Caco-2 (cell line): ENCODE data around the gene DCTD. TPM values are rescaled to one million over a fixed set of nuclear protein-coding genes. Genes with fewer than 3 reads are reported as not detected.

Experiments used
- BruUV-seq: library from RNA; stranded (reverse); fragments of 400-500 nt; replicated peaks from 2 replicates; lab custom pipeline; 2021; lab: Mats Ljungman, UMichigan
- CTCF ChIA-PET: fragments of 300-600 bp; sonication (Branson Sonifier 250); formaldehyde crosslinking; loops from one replicate; lab custom pipeline; 2022; ENCODE audit warnings: antibody characterized with exemption; lab: Charles Lee
- POLR2A ChIA-PET: fragments of 300-600 bp; sonication (Branson Sonifier 250); formaldehyde crosslinking; loops from one replicate; lab custom pipeline; 2022; ENCODE audit warnings: antibody characterized with exemption; lab: Charles Lee
- DNase-seq, 2 experiments: peaks; one replicate each; pipeline versions ENCODE4 v3.0.0 to v3.0.0-alpha.2; 2020 to 2022
- H3K27me3 ChIP-seq: replicated peaks from 2 replicates; pipeline ENCODE4 v1.6.0; 2011; ENCODE audit warnings: low read length; ENCODE audit not compliant: control insufficient read depth, insufficient read depth
- H3K36me3 ChIP-seq: 2 replicates; pipeline ENCODE4 v1.5.1; 2011; ENCODE audit warnings: low read length; ENCODE audit not compliant: control insufficient read depth, insufficient read depth
- H3K4me1 ChIP-seq: fragments of 250-450 bp; sonication (Bioruptor Pico); 2 replicates; pipeline ENCODE4 v1.5.1; 2020; ENCODE audit warnings: mild to moderate bottlenecking
- H3K4me3 ChIP-seq: 2 replicates; pipeline ENCODE4 v1.5.1; 2011; ENCODE audit warnings: low read depth, mild to moderate bottlenecking, control low read depth, low read length
- H3K9me3 ChIP-seq: fragments of 250-450 bp; sonication (Bioruptor Pico); 2 replicates; pipeline ENCODE4 v1.5.1; 2020; ENCODE audit warnings: mild to moderate bottlenecking, moderate library complexity
- H3K27ac Mint-ChIP-seq: one replicate; pipeline ENCODE4 v1.8.0; 2022; ENCODE audit warnings: mixed read lengths; ENCODE audit not compliant: unreplicated experiment
- H3K27me3 Mint-ChIP-seq: one replicate; pipeline ENCODE4 v1.8.0; 2022; ENCODE audit warnings: mixed read lengths; ENCODE audit not compliant: insufficient read depth, unreplicated experiment
- H3K36me3 Mint-ChIP-seq: one replicate; pipeline ENCODE4 v1.8.0; 2022; ENCODE audit warnings: mild to moderate bottlenecking, mixed read lengths; ENCODE audit not compliant: insufficient read depth, unreplicated experiment
- H3K4me1 Mint-ChIP-seq: one replicate; pipeline ENCODE4 v1.8.0; 2022; ENCODE audit warnings: low read depth, mixed read lengths; ENCODE audit not compliant: unreplicated experiment
- H3K4me3 Mint-ChIP-seq: one replicate; pipeline ENCODE4 v1.8.0; 2022; ENCODE audit warnings: mild to moderate bottlenecking, moderate library complexity, mixed read lengths; ENCODE audit not compliant: unreplicated experiment
- H3K9me3 Mint-ChIP-seq: one replicate; pipeline ENCODE4 v1.8.0; 2022; ENCODE audit warnings: mixed read lengths; ENCODE audit not compliant: unreplicated experiment
- intact Hi-C: fragments of 100-400 bp; cut with micrococcal nuclease; formaldehyde crosslinking; loops from one replicate; pipeline ENCODE4 v1.10.0; 2022; ENCODE audit not compliant: unreplicated experiment
- total RNA-seq: library from RNA; stranded (reverse); gene quantifications from 2 replicates; pipeline ENCODE4 v1.2.3, GENCODE V29; 2022
- TF ChIP-seq, protein P1 (sequence below), 2 experiments: fragments of 200-600 bp in 1 of 2; IDR thresholded peaks; 1 replicate in 1 of 2; 2 replicates in 1 of 2; pipeline versions ENCODE4 v1.5.1 to v1.8.0; 2011 to 2022; ENCODE audit warnings: antibody characterized with exemption in 1 of 2, control low read depth in 1 of 2, inconsistent platforms in 1 of 2, low read depth in 1 of 2, low read length in 1 of 2, mild to moderate bottlenecking in 1 of 2, moderate library complexity in 1 of 2; ENCODE audit not compliant: insufficient read depth in 1 of 2, severe bottlenecking in 1 of 2, unreplicated experiment in 1 of 2

Gene DCTD
- total RNA-seq, 1 experiment from 2014 or later, result 79.0 TPM

DNA sequence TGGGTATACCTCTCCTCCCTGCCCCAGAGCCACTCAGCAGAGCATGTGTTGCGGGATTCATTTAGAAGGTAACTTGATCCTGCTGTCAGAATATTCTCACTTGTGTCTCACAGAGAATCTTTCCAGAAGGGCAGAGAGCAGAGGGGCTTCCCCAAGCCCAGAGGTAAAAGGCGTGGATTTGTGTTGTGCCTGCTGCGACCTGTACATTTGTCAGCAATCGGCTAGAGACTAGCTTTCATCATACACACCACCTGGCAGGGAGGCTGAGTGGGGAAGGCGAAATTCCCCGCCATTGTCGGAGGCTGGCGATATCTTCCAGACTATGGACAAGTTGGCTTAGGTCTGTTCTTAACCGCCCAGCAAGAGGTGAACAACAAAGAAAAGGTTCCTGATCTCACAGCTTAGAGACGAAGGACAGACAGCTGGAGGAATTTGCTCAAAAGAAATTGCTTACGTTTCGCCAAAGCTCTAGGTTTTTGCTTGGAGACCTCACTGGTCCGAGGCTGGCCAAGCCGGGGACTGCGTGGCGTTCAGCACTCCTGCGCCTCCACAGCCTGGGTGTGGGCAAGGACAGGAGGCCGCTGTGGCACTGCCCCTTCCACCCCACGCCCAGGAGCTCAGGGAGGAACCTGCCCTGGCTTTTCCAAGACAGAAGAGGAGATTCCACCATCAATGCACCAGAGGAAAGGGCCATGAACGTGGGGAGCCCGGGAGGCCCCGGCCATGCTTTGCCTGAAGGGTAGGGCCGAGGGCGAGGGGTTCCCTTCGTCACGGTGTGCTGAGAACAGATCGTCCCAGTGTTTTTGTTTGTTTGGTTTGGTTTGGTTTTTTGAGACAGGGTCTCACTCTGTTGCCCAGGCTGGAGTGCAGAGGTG, 69.4 kb downstream of the DCTD start:
- TF ChIP-seq, protein P1, sequence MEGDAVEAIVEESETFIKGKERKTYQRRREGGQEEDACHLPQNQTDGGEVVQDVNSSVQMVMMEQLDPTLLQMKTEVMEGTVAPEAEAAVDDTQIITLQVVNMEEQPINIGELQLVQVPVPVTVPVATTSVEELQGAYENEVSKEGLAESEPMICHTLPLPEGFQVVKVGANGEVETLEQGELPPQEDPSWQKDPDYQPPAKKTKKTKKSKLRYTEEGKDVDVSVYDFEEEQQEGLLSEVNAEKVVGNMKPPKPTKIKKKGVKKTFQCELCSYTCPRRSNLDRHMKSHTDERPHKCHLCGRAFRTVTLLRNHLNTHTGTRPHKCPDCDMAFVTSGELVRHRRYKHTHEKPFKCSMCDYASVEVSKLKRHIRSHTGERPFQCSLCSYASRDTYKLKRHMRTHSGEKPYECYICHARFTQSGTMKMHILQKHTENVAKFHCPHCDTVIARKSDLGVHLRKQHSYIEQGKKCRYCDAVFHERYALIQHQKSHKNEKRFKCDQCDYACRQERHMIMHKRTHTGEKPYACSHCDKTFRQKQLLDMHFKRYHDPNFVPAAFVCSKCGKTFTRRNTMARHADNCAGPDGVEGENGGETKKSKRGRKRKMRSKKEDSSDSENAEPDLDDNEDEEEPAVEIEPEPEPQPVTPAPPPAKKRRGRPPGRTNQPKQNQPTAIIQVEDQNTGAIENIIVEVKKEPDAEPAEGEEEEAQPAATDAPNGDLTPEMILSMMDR (IDR thresholded peaks at IDR 0.05; ENCODE audit: insufficient read depth in 1 of 2, low read depth in 1 of 2, low read length in 1 of 2, severe bottlenecking in 1 of 2, unreplicated experiment in 1 of 2), result no peak
- H3K4me1 Mint-ChIP-seq, result no peaks in the 10 kb centered on the region
- H3K27me3 ChIP-seq, result no peaks in the 10 kb centered on the region
- H3K9me3 ChIP-seq, result no peaks in the 10 kb centered on the region
- H3K4me3 Mint-ChIP-seq, result no peak overlapping the region
- H3K4me3 ChIP-seq, result no peak overlapping the region
- H3K27me3 Mint-ChIP-seq, result no peaks in the 10 kb centered on the region
- H3K27ac Mint-ChIP-seq, result no peak overlapping the region
- no peaks in the 10 kb centered on the region for H3K36me3 ChIP-seq
- no TSS peak for BruUV-seq
- intact Hi-C loops, result no loop called here
- H3K36me3 Mint-ChIP-seq, result peaks cover 6% of the 10 kb centered on the region
- H3K9me3 Mint-ChIP-seq, result no peaks in the 10 kb centered on the region
- H3K4me1 ChIP-seq, result no peaks in the 10 kb centered on the region
- CTCF ChIA-PET, result no interaction called here
- POLR2A ChIA-PET, result no interaction called here
- peak in 1 of 2 experiments; percentile 12 for DNase-seq

GRCh38 chr4:182846036-182846435, 71.2 kb downstream of the DCTD start:
- no TSS peak for BruUV-seq
- Mint-ChIP-seq H3K4me1 (no peaks in the 10 kb centered on the region), H3K36me3 (peaks cover 6% of the 10 kb centered on the region), H3K27me3 (no peaks in the 10 kb centered on the region), H3K4me3 (no peak overlapping the region), H3K27ac (no peak overlapping the region), H3K9me3 (no peaks in the 10 kb centered on the region)
- H3K36me3 ChIP-seq, result no peaks in the 10 kb centered on the region
- ChIA-PET POLR2A (no interaction called here), CTCF (no interaction called here)
- H3K4me3 ChIP-seq, result no peak overlapping the region
- peak in 1 of 2 experiments; percentile 9 for DNase-seq
- intact Hi-C loops, result no loop called here
- TF ChIP-seq, protein P1 (IDR thresholded peaks at IDR 0.05; ENCODE audit: insufficient read depth in 1 of 2, low read depth in 1 of 2, low read length in 1 of 2, severe bottlenecking in 1 of 2, unreplicated experiment in 1 of 2), result no peak
- no peaks in the 10 kb centered on the region for H3K9me3 ChIP-seq
- no peaks in the 10 kb centered on the region for H3K4me1 ChIP-seq
- H3K27me3 ChIP-seq, result no peaks in the 10 kb centered on the region

DNA sequence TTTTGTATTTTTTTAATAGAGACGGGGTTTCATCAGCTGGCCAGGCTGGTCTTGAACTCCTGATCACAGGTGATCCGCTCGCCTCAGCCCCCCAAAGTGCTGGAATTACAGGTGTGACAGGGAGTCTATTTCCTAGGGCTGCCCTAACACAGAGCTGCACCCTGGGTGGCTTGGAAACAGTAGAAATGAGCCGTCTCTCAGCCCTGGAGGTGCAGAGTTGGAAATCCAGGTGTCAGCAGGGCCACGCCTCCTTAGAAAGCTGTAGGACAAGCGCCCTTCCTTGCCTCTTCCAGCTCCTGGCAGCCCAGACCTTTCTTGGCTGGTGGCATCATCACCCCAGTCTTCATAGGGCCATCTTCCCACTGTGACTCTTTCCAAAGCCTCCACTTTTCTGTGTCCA, 71.6 kb downstream of the DCTD start:
- H3K27me3 ChIP-seq, result no peaks in the 10 kb centered on the region
- no peaks in the 10 kb centered on the region for H3K4me1 ChIP-seq
- H3K4me3 Mint-ChIP-seq, result no peak overlapping the region
- CTCF ChIA-PET, result interaction anchor here (0.6 kb wide), 1 partner anchor 15 kb away, joined by 7 read pairs; no protein-coding TSS in a partner anchor
- H3K27ac Mint-ChIP-seq, result no peak overlapping the region
- DNase-seq, result peak in 1 of 2 experiments; percentile 15
- TF ChIP-seq, protein P1 (IDR thresholded peaks at IDR 0.05; ENCODE audit: insufficient read depth in 1 of 2, low read depth in 1 of 2, low read length in 1 of 2, severe bottlenecking in 1 of 2, unreplicated experiment in 1 of 2), result no peak
- H3K36me3 ChIP-seq, result no peaks in the 10 kb centered on the region
- BruUV-seq, result no TSS peak
- H3K4me3 ChIP-seq, result no peak overlapping the region
- H3K9me3 Mint-ChIP-seq, result no peaks in the 10 kb centered on the region
- H3K4me1 Mint-ChIP-seq, result no peaks in the 10 kb centered on the region
- no peaks in the 10 kb centered on the region for H3K9me3 ChIP-seq
- peaks cover 6% of the 10 kb centered on the region for H3K36me3 Mint-ChIP-seq
- intact Hi-C loops, result no loop called here
- H3K27me3 Mint-ChIP-seq, result no peaks in the 10 kb centered on the region
- POLR2A ChIA-PET, result no interaction called here
